Smooth muscle cell (in vitro differentiated cells): ENCODE data around the gene TBC1D22A. TPM values are rescaled to one million over a fixed set of nuclear protein-coding genes. Genes with fewer than 3 reads are reported as not detected.

ENCODE experiments used
- DNase-seq: peaks from one replicate; lab custom pipeline; 2025; ENCODE audit not compliant: unreplicated experiment; lab: John Stamatoyannopoulos, UW
- H2AFZ ChIP-seq: fragments of 200-600 bp; sonication (generic); 2 replicates; pipeline ENCODE4 v1.6.0; 2016; ENCODE audit warnings: antibody characterized with exemption, low read depth, mild to moderate bottlenecking
- H3F3A ChIP-seq: fragments of 200-600 bp; sonication (generic); 2 replicates; pipeline ENCODE4 v1.6.0; 2017; ENCODE audit warnings: antibody characterized with exemption, low read depth
- H3K27ac ChIP-seq: fragments of 200-600 bp; sonication (generic); 2 replicates; pipeline ENCODE4 v1.5.1; 2016; ENCODE audit warnings: low read depth, mild to moderate bottlenecking
- H3K27me3 ChIP-seq: fragments of 200-600 bp; sonication (generic); 2 replicates; pipeline ENCODE4 v1.6.1; 2016; ENCODE audit warnings: low read depth, mild to moderate bottlenecking
- H3K36me3 ChIP-seq: fragments of 200-600 bp; sonication (generic); 2 replicates; pipeline ENCODE4 v1.5.1; 2016; ENCODE audit warnings: low read depth
- H3K4me1 ChIP-seq: fragments of 200-600 bp; sonication (generic); 2 replicates; pipeline ENCODE4 v1.5.1; 2016; ENCODE audit warnings: low read depth
- H3K4me2 ChIP-seq: fragments of 200-600 bp; sonication (generic); 2 replicates; pipeline ENCODE4 v1.6.0; 2016; ENCODE audit warnings: mild to moderate bottlenecking
- H3K4me3 ChIP-seq: fragments of 200-600 bp; sonication (generic); 2 replicates; pipeline ENCODE4 v1.5.1; 2016; ENCODE audit warnings: mild to moderate bottlenecking
- H3K79me2 ChIP-seq: fragments of 200-600 bp; sonication (generic); 2 replicates; pipeline ENCODE4 v1.6.0; 2016; ENCODE audit warnings: low read depth, mild to moderate bottlenecking
- H3K9ac ChIP-seq: fragments of 200-600 bp; sonication (generic); 2 replicates; pipeline ENCODE4 v1.6.0; 2016; ENCODE audit warnings: low read depth
- H3K9me3 ChIP-seq: fragments of 200-600 bp; sonication (generic); replicated peaks from 2 replicates; pipeline ENCODE4 v1.5.1; 2016; ENCODE audit warnings: low read depth
- H4K20me1 ChIP-seq: fragments of 200-600 bp; sonication (generic); 2 replicates; pipeline ENCODE4 v1.6.0; 2016; ENCODE audit warnings: low read depth
- CTCF ChIP-seq: fragments of 200-600 bp; sonication (generic); IDR thresholded peaks from 2 replicates; pipeline ENCODE4 v1.5.1; 2017; ENCODE audit warnings: borderline replicate concordance, mild to moderate bottlenecking, antibody characterized with exemption; ENCODE audit not compliant: insufficient read depth, poor library complexity, severe bottlenecking
- WGBS: methylation state at CpG from one replicate; pipeline ENCODE4 v1.1.7; 2016; ENCODE audit warnings: low lambda C conversion rate; 5-methylcytosine and 5-hydroxymethylcytosine counted together
- polyA plus RNA-seq: library from polyadenylated mRNA; unstranded; fragments of >200 nt; fragmentation: Nextera tagmentation; extraction: Ambion mirVana; gene quantifications from 2 replicates; pipeline ENCODE4 v1.2.1, GENCODE V29; 2016
- total RNA-seq: library from RNA; depleted of rRNA; stranded (reverse); fragments of >200 nt; gene quantifications from 2 replicates; pipeline ENCODE4 v1.2.3, GENCODE V29; 2014

The TBC1D22A gene
- total and polyA plus RNA-seq, 2 experiments from 2014 or later, result 12.5 to 14.4 TPM

- H3K27ac ChIP-seq, result no peak overlapping the region
- no peak overlapping the region for H3K9ac ChIP-seq
- H3K4me3 ChIP-seq, result no peak overlapping the region
- 90% methylated on average over 25 of the region's 26 CpGs for WGBS
- no peak for TF ChIP-seq CTCF
- no peaks in the 10 kb centered on the region for H3F3A ChIP-seq
- no peak overlapping the region for H3K4me2 ChIP-seq
- no peaks in the 10 kb centered on the region for H3K79me2 ChIP-seq
- H2AFZ ChIP-seq, result no peak overlapping the region
- H3K36me3 ChIP-seq, result no peaks in the 10 kb centered on the region
- no peaks in the 10 kb centered on the region for H3K4me1 ChIP-seq
- no peak for DNase-seq
- H3K9me3 ChIP-seq, result no peaks in the 10 kb centered on the region
- no peaks in the 10 kb centered on the region for H3K27me3 ChIP-seq
- peaks cover 38% of the 10 kb centered on the region for H4K20me1 ChIP-seq
These were observed 147.0 kb downstream of the TBC1D22A start for GRCh38 chr22:46909237-46910030.

- TF ChIP-seq CTCF, result no peak
- Histone ChIP-seq H2AFZ (no peak overlapping the region), H3K27me3 (no peaks in the 10 kb centered on the region), H3K79me2 (no peaks in the 10 kb centered on the region), H3K4me2 (no peak overlapping the region), H3K36me3 (no peaks in the 10 kb centered on the region), H3K4me1 (no peaks in the 10 kb centered on the region), H3K27ac (no peak overlapping the region), H3F3A (no peaks in the 10 kb centered on the region), H3K4me3 (no peak overlapping the region), H4K20me1 (peaks cover 30% of the 10 kb centered on the region), H3K9ac (no peak overlapping the region), H3K9me3 (no peaks in the 10 kb centered on the region)
- no peak for DNase-seq
- 96% methylated on average over 9 of the region's 9 CpGs for WGBS
These were observed 148.2 kb downstream of the TBC1D22A start for GRCh38 chr22:46910624-46911023.

- H3K27ac ChIP-seq, result no peak overlapping the region
- no peak for DNase-seq
- no peak overlapping the region for H3K4me3 ChIP-seq
- H3K9ac ChIP-seq, result no peak overlapping the region
- no peaks in the 10 kb centered on the region for H3K27me3 ChIP-seq
- no peak overlapping the region for H2AFZ ChIP-seq
- no peaks in the 10 kb centered on the region for H3K9me3 ChIP-seq
- no peaks in the 10 kb centered on the region for H3K36me3 ChIP-seq
- no peak for TF ChIP-seq CTCF
- H4K20me1 ChIP-seq, result peaks cover 26% of the 10 kb centered on the region
- no peaks in the 10 kb centered on the region for H3K4me1 ChIP-seq
- H3F3A ChIP-seq, result no peaks in the 10 kb centered on the region
- H3K79me2 ChIP-seq, result no peaks in the 10 kb centered on the region
- no peak overlapping the region for H3K4me2 ChIP-seq
- WGBS, result 96% methylated on average over 10 of the region's 10 CpGs
These were observed 148.9 kb downstream of the TBC1D22A start for GRCh38 chr22:46911346-46911745.

GRCh38 chr22:46913351-46913750 is 150.9 kb downstream of the TBC1D22A start:
- H3K27me3 ChIP-seq, result no peaks in the 10 kb centered on the region
- DNase-seq, result no peak
- no peaks in the 10 kb centered on the region for H3K79me2 ChIP-seq
- H4K20me1 ChIP-seq, result peaks cover 26% of the 10 kb centered on the region
- H3K27ac ChIP-seq, result no peak overlapping the region
- no peak overlapping the region for H3K4me2 ChIP-seq
- H2AFZ ChIP-seq, result no peak overlapping the region
- H3F3A ChIP-seq, result no peaks in the 10 kb centered on the region
- H3K4me1 ChIP-seq, result no peaks in the 10 kb centered on the region
- no peak overlapping the region for H3K4me3 ChIP-seq
- H3K9ac ChIP-seq, result no peak overlapping the region
- no peaks in the 10 kb centered on the region for H3K9me3 ChIP-seq
- TF ChIP-seq CTCF, result no peak
- no peaks in the 10 kb centered on the region for H3K36me3 ChIP-seq
- 52% methylated on average over 3 of the region's 3 CpGs for WGBS
